NT2/D1 (cell line): ENCODE data around the gene NRGN.

Source experiments
- DNase-seq: peaks from one replicate; pipeline ENCODE4 v3.0.0-alpha.2; 2011; ENCODE audit warnings: low read depth, low spot score
- H3K27me3 ChIP-seq: 2 replicates; pipeline ENCODE4 v1.6.0; 2011; ENCODE audit warnings: mild to moderate bottlenecking; ENCODE audit not compliant: insufficient read length, insufficient read depth
- H3K36me3 ChIP-seq: 2 replicates; pipeline ENCODE4 v1.6.1; 2011; ENCODE audit warnings: mild to moderate bottlenecking, low read length, mixed read lengths; ENCODE audit not compliant: insufficient read depth, insufficient read length
- H3K4me1 ChIP-seq: 2 replicates; pipeline ENCODE4 v1.5.1; 2011; ENCODE audit not compliant: insufficient read depth, insufficient read length
- H3K4me3 ChIP-seq: 2 replicates; pipeline ENCODE4 v1.5.1; 2011; ENCODE audit warnings: low read depth; ENCODE audit not compliant: insufficient read length
- H3K9ac ChIP-seq: 2 replicates; pipeline ENCODE4 v1.6.0; 2011; ENCODE audit warnings: low read depth; ENCODE audit not compliant: insufficient read length
- H3K9me3 ChIP-seq: 2 replicates; pipeline ENCODE4 v1.5.1; 2011; ENCODE audit warnings: mild to moderate bottlenecking, low read length; ENCODE audit not compliant: insufficient read depth
- SUZ12 ChIP-seq: IDR thresholded peaks from 2 replicates; pipeline ENCODE4 v1.6.1; 2011; ENCODE audit not compliant: insufficient read length, insufficient read depth; ENCODE audit errors: extremely low read depth
- YY1 ChIP-seq: IDR thresholded peaks from 2 replicates; pipeline ENCODE4 v1.6.1; 2011; ENCODE audit not compliant: insufficient read length, insufficient read depth
- ZNF274 ChIP-seq: IDR thresholded peaks from 2 replicates; pipeline ENCODE4 v1.6.1; 2011; ENCODE audit warnings: mild to moderate bottlenecking, low read depth, low read length

The NRGN gene

GRCh38 chr11:124759266-124760204 is 19.8 kb downstream of the NRGN start:
- no peak for TF ChIP-seq ZNF274
- Histone ChIP-seq H3K9ac (peak overlapping the region; percentile 21), H3K4me3 (no peak overlapping the region), H3K9me3 (no peaks in the 10 kb centered on the region; the same call in 1 of the 2 replicates), H3K4me1 (peaks cover 3% of the 10 kb centered on the region), H3K27me3 (peaks cover 37% of the 10 kb centered on the region), H3K36me3 (peaks cover 2% of the 10 kb centered on the region)
- DNase-seq: no peak

- Histone ChIP-seq H3K27me3 (peaks cover 37% of the 10 kb centered on the region), H3K9me3 (no peaks in the 10 kb centered on the region; the same call in 1 of the 2 replicates), H3K4me3 (no peak overlapping the region), H3K4me1 (peaks cover 3% of the 10 kb centered on the region), H3K36me3 (peaks cover 8% of the 10 kb centered on the region), H3K9ac (peak overlapping the region; percentile 21)
- no peak for TF ChIP-seq YY1
- no peak for TF ChIP-seq ZNF274
- no peak for TF ChIP-seq SUZ12
- DNase-seq: no peak
Observed at GRCh38 chr11:124760205-124760652, 20.5 kb downstream of the NRGN start.

GRCh38 chr11:124760806-124761205 is 21.1 kb downstream of the NRGN start:
- TF ChIP-seq SUZ12 (peak; percentile 33), ZNF274 (no peak), YY1 (no peak)
- no peak overlapping the region for H3K9ac ChIP-seq

GRCh38 chr11:124761301-124762104 is 21.8 kb downstream of the NRGN start:
- TF ChIP-seq YY1: no peak
- no peak for TF ChIP-seq SUZ12
- H3K9me3 ChIP-seq: no peaks in the 10 kb centered on the region; the same call in 1 of the 2 replicates
- H3K4me3 ChIP-seq: peak overlapping the region; percentile 45
- DNase-seq: no peak
- H3K36me3 ChIP-seq: peaks cover 13% of the 10 kb centered on the region
- peaks cover 3% of the 10 kb centered on the region for H3K4me1 ChIP-seq
- H3K9ac ChIP-seq: peak overlapping the region; percentile 32
- peaks cover 37% of the 10 kb centered on the region for H3K27me3 ChIP-seq

More at GRCh38 chr11:124760806-124761205, 21.1 kb downstream of the NRGN start:
- Histone ChIP-seq H3K4me1 (peaks cover 3% of the 10 kb centered on the region), H3K36me3 (peaks cover 8% of the 10 kb centered on the region), H3K27me3 (peaks cover 37% of the 10 kb centered on the region), H3K4me3 (no peak overlapping the region), H3K9me3 (no peaks in the 10 kb centered on the region; the same call in 1 of the 2 replicates)
- DNase-seq: no peak

- DNase-seq: no peak
Observed at GRCh38 chr11:124762105-124762623, 22.4 kb downstream of the NRGN start, which contains the start of gene ESAM. ESAM (minus strand) TSS chr11:124762290; CDS start chr11:124762154, 136 bp downstream.

GRCh38 chr11:124762624-124763155 is 22.9 kb downstream of the NRGN start:
- Histone ChIP-seq H3K9ac (peak overlapping the region; percentile 76), H3K27me3 (peaks cover 37% of the 10 kb centered on the region), H3K36me3 (peaks cover 24% of the 10 kb centered on the region), H3K4me1 (peaks cover 3% of the 10 kb centered on the region), H3K9me3 (no peaks in the 10 kb centered on the region; the same call in 1 of the 2 replicates), H3K4me3 (peak overlapping the region; percentile 57)
- DNase-seq: no peak
- no peak for TF ChIP-seq YY1
- TF ChIP-seq SUZ12: no peak
- no peak for TF ChIP-seq ZNF274

More at GRCh38 chr11:124762105-124762623, 22.4 kb downstream of the NRGN start, which contains the start of gene ESAM:
- Histone ChIP-seq H3K27me3 (peaks cover 37% of the 10 kb centered on the region), H3K4me1 (peaks cover 3% of the 10 kb centered on the region), H3K9ac (peak within 1 kb of the TSS; percentile 76), H3K9me3 (no peaks in the 10 kb centered on the region; the same call in 1 of the 2 replicates), H3K36me3 (peaks cover 18% of the 10 kb centered on the region), H3K4me3 (peak within 1 kb of the TSS; percentile 57)
- TF ChIP-seq SUZ12: no peak
- no peak for TF ChIP-seq YY1
- TF ChIP-seq ZNF274: no peak
